Hepatic stellate cell (primary cell): ENCODE measurements around the gene BRMS1.
"Not testable (repeated sequence)": the region's sequence is repeated elsewhere in the genome, so short reads cannot be mapped to it uniquely, and the experiment has no call there.

Experiments used
- DNase-seq: peaks from one replicate; pipeline ENCODE4 v3.0.0; 2011; ENCODE audit warnings: low spot score

The BRMS1 gene

DNA sequence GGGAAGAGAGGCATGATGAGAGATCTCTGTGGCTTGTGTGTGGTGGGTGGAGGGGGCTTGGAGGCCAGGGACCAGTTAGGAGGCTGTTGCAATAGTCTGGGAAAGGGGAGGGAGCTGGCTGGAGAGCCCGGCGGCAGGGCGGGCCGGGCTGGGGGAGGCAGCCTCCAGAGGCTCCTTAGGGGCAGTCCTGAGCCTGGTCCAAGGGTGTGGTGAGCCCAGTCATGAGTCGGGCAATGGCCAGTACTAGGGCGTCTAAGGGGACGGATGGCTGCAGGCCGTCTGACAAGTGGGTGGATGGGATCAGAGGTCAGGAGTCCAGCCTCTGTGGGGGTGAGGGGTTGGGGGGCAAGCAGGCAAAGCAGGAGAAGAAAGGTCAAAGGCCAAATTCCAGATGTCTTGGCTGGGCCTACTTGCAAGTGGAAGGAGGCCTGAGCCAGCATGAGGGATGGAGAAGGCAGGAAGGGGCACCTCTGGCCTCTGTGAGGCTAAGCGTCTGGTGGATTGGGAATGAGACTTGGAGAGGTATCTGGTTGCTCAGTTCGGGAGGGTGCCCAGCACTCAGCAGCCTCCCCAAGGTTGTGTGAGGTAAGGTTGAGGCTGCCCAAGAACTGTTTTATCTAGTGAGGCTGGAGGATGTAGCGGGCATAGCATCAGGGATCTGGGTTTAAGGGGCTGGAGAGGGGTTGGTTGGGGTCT lies 22.0 kb downstream of the BRMS1 start:
- no peak for DNase-seq

GRCh38 chr11:66321606-66322005 lies 23.3 kb downstream of the BRMS1 start:
- DNase-seq: no peak

DNA sequence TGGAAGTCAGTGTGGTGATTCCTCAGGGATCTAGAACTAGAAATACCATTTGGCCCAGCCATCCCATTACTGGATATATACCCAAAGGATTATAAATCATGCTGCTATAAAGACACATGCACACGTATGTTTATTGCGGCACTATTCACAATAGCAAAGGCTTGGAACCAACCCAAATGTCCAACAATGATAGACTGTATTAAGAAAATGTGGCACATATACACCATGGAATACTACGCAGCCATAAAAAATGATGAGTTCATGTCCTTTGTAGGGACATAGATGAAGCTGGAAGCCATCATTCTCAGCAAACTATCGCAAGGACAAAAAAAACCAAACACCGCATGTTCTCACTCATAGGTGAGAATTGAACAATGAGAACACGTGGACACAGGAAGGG lies 24.2 kb downstream of the BRMS1 start:
- DNase-seq: not testable (repeated sequence)

DNA sequence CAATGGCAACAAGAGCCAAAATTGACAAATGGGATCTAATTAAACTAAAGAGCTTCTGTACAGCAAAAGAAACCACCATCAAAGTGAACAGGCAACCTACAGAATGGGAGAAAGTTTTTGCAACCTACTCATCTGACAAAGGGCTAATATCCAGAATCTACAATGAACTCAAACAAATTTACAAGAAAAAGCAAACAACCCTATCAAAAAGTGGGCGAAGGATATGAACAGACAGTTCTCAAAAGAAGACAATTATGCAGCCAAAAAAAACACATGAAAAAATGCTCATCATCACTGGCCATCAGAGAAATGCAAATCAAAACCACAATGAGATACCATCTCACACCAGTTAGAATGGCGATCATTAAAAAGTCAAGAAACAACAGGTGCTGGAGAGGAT lies 24.6 kb downstream of the BRMS1 start:
- DNase-seq: not testable (repeated sequence)

- DNase-seq: no peak
These were observed 26.3 kb downstream of the BRMS1 start for GRCh38 chr11:66318600-66318970.

GRCh38 chr11:66317723-66318599 lies 26.9 kb downstream of the BRMS1 start:
- peak; percentile 64 for DNase-seq

- DNase-seq: peak; percentile 82
These were observed 27.6 kb downstream of the BRMS1 start for GRCh38 chr11:66317322-66317722.

- peak; percentile 79 for DNase-seq
These were observed 28.1 kb downstream of the BRMS1 start, which contains the start of gene CD248 for GRCh38 chr11:66316849-66317251. Gene CD248, minus strand, starts transcription at chr11:66317044. Its CDS starts 17 bp downstream, at chr11:66317027.

GRCh38 chr11:66315921-66316811 lies 28.7 kb downstream of the BRMS1 start:
- DNase-seq: no peak

GRCh38 chr11:66315498-66315885 lies 29.4 kb downstream of the BRMS1 start:
- no peak for DNase-seq

DNA sequence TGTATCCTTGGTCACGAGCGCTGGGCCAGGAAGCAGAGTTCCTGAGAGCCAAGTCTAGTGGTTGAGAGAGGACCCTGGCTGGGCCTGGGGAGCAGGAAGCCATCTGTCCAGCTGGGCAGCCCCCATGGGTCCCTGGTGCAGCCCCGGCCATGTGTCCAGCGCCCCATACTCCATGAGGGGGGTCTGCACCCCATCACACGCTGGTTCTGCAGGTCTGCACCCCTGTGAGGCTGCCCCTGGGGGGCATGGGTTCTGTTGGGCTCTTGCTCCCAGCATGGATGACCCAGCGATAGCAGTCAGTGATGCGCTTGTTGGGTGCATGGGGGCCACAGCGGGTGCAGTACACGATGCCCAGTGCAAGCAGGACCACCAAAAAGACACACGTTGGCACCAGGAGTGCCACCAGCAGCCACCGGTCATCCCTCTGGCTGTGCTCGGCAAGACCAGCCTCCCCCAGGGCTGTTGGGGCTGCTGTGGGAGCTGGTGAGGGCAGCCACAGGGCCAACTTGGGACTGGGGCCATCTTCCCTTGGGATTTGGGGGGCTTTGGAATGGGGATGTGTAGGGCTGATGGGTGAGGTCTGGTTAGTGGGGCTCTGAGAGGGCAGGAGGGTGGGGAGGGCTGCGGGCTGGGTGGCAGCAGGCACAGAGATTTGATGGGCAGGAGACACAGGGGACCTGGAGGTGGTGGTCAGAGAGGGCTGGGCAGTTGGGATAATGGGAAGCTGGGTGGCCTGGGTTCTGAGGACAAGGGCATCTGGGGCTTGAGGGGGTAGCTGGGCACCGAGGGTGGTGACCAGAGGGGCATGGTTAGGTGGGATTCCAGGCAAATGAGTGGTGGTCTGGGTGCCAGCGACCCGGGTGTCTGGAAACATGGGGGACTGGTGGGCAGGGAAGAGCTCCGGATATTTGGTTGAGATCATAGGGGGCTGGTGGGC lies 30.1 kb downstream of the BRMS1 start:
- no peak for DNase-seq

DNA sequence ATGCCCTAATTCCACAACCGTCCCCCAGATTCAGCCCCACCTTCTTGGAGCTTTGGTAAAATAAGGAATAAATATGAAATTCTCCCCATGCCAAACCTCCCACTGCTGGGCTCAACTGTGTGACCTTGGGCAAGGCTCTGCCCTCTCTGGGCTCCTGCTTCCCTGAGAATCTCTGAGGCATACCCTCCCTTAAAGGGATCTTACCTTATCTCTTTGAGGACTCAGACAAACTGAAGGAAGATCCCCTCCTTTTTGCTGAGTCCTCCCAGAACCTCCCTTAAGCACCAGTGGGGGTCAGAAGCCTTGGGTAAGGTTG lies 30.8 kb downstream of the BRMS1 start:
- DNase-seq: no peak

- DNase-seq: peak; percentile 47
These were observed 31.4 kb downstream of the BRMS1 start for GRCh38 chr11:66313321-66314185.

DNA sequence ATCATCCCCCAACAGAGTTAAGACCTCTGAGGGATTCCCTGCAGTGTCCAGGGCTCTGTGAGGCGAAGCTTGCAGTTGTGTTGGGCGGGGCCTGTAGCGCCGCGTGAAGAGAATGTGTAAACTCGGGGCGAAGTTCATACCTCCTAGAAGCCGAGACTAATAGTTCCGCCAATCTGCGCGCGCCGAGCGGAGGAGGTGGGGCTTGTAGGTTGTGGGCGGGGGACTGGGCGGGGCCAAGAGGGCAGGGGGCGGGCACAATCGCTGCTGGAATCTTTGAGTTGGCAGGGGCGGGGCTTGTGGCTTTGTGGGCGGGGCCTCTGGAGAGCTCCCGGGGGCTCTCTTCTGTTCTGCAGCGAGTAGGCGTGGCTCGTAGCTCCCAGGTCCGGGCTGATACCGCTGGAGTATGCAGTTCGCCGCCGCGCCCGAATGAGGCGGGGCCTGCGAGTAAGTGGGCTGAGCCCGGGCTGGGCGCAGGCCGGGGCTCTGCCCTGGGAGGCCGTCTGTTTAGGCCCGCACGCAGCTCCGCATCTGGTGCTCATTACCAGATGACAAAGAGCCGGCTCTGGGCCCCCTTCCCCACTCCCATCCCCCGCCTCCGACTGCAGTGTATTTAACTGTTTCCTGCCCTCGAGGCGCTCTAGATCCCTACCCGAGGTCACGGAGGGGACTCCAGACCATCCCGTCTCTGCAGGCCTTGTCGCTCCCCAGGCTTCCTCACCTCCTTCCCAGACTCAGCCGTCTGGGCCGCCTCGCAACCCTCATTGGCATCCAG lies 32.2 kb downstream of the BRMS1 start:
- peak; percentile 97 for DNase-seq

GRCh38 chr11:66311965-66312548 lies 32.8 kb downstream of the BRMS1 start:
- peak; percentile 85 for DNase-seq

DNA sequence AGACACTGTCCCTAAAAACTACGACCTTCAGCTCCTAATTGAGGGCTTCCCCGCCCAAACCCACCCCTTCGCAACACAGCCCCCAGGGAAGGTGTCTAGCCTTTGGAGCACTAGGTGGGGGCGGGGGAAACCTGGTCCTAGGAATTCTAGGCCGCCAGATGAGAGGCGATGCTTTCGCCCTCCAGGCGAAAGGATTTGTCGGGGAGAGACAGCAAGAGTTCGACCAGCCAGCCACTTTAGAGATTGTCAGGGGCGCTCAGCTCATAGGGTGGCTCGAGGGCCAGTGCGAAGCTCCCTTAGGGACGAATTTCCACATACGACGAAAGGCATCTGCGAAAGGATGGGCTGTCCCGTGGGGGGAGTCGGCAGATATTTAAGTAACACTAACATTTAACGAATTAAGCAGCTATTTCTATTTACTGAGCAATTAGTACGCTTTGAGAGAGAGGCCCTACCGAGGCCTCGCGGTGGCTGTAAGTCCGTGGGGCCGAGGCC lies 33.4 kb downstream of the BRMS1 start:
- DNase-seq: no peak

DNA sequence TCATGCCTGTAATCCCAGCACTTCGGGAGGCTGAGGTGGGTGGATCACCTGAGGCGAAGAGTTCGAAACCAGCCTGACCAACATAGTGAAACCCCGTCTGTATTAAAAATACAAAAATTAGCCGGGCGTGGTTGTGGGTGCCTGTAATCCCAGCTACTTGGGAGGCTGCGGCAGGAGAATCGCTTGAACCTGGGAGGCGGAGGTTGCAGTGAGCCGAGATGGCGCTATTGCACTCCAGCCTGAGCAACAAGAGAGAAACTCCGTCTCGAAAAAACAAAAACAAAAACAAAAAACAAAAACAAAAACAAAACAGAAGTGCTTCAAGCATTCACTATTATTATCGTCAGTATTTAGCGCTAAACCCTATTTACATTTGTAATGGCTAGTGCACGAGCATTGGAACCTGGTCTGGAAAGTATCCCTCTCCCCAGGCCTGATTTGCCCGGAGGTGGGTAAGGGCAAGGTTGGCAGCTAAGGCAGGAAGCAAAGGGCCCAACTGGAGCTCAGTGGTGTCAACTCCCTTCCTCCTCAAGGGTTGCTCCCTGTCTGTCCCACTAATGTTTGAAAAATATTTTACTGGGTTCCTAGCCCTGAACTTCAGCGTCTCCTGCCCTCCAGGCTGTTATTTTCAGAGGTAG lies 34.0 kb downstream of the BRMS1 start:
- DNase-seq: not testable (repeated sequence)

GRCh38 chr11:66310324-66310723 lies 34.6 kb downstream of the BRMS1 start:
- DNase-seq: no peak
